ENCODE results near the gene RAB33B. TPM values are rescaled to one million over a fixed set of nuclear protein-coding genes. Genes with fewer than 3 reads are reported as not detected.
A peak's percentile ranks its signal among the peaks of the same experiment; 100 is the strongest.

Gene RAB33B
- polyA plus RNA-seq, 1 donor (not counting 4 experiments of a cell fraction or from before 2014, with no cell fraction given) = 4.4 TPM

- Histone ChIP-seq H3K4me3 (ENCODE audit: control insufficient read depth in 2 of 3, extremely low read depth in 1 of 3, insufficient read depth in 2 of 3, low read depth in 1 of 3, low read length in 3 of 3) (no peak overlapping the region), H3K4me1 (ENCODE audit: control insufficient read depth, extremely low read depth, insufficient read depth, low read length) (no peaks in the 10 kb centered on the region), H4K20me1 (ENCODE audit: control insufficient read depth, extremely low read depth, insufficient read depth, low read length) (no peaks in the 10 kb centered on the region), H3K79me2 (ENCODE audit: control insufficient read depth, insufficient read depth, low read length) (no peaks in the 10 kb centered on the region), H3K9me1 (ENCODE audit: control insufficient read depth, extremely low read depth, insufficient read depth, low read length) (no peaks in the 10 kb centered on the region), H3K36me3 (ENCODE audit: control insufficient read depth in 2 of 2, extremely low read depth in 1 of 2, insufficient read depth in 2 of 2, low read length in 2 of 2) (peaks cover 19 to 23% of the 10 kb centered on the region in 2 experiments), H3K4me2 (ENCODE audit: control insufficient read depth, extremely low read depth, insufficient read depth, low read depth, low read length) (no peak overlapping the region), H3K27ac (ENCODE audit: control insufficient read depth, insufficient read depth, low read length) (no peak overlapping the region), H3K27me3 (ENCODE audit: control insufficient read depth, extremely low read depth, insufficient read depth, low read length) (no peaks in the 10 kb centered on the region), H3K9ac (ENCODE audit: control insufficient read depth, extremely low read depth, insufficient read depth, low read length) (no peak overlapping the region), H3K9me3 (ENCODE audit: control insufficient read depth, low read depth, low read length) (no peaks in the 10 kb centered on the region), H2AFZ (ENCODE audit: control insufficient read depth, low read length) (no peak overlapping the region)
- dilution Hi-C loops (cut with MboI; ENCODE audit: extremely low pct_ligation_motif_present, low sequenced_read_pairs) = no loop called here
- TF ChIP-seq CTCF (optimal IDR thresholded peaks at IDR 0.05 in 1 of 3, IDR thresholded peaks at IDR 0.05 in 1 of 3, conservative IDR thresholded peaks at IDR 0.05 in 1 of 3; ENCODE audit: extremely low read depth in 1 of 3, insufficient read depth in 2 of 3, low read length in 3 of 3) (no peak), EZH2 (IDR thresholded peaks at IDR 0.05; ENCODE audit: low read length) (no peak)
- no peak for DNase-seq (ENCODE audit: low read depth, low spot score)
- FAIRE-seq = no peak
These were observed 57.4 kb downstream of the RAB33B start for GRCh38 chr4:139511320-139511719.

- Histone ChIP-seq H2AFZ (ENCODE audit: control insufficient read depth, low read length) (no peak overlapping the region), H3K4me3 (ENCODE audit: control insufficient read depth in 2 of 3, extremely low read depth in 1 of 3, insufficient read depth in 2 of 3, low read depth in 1 of 3, low read length in 3 of 3) (no peak overlapping the region), H4K20me1 (ENCODE audit: control insufficient read depth, extremely low read depth, insufficient read depth, low read length) (no peaks in the 10 kb centered on the region), H3K4me2 (ENCODE audit: control insufficient read depth, extremely low read depth, insufficient read depth, low read depth, low read length) (no peak overlapping the region), H3K27ac (ENCODE audit: control insufficient read depth, insufficient read depth, low read length) (no peak overlapping the region), H3K9me3 (ENCODE audit: control insufficient read depth, low read depth, low read length) (no peaks in the 10 kb centered on the region), H3K36me3 (ENCODE audit: control insufficient read depth in 2 of 2, extremely low read depth in 1 of 2, insufficient read depth in 2 of 2, low read length in 2 of 2) (peaks cover 24 to 28% of the 10 kb centered on the region in 2 experiments), H3K9me1 (ENCODE audit: control insufficient read depth, extremely low read depth, insufficient read depth, low read length) (no peaks in the 10 kb centered on the region), H3K4me1 (ENCODE audit: control insufficient read depth, extremely low read depth, insufficient read depth, low read length) (no peaks in the 10 kb centered on the region), H3K79me2 (ENCODE audit: control insufficient read depth, insufficient read depth, low read length) (no peaks in the 10 kb centered on the region), H3K27me3 (ENCODE audit: control insufficient read depth, extremely low read depth, insufficient read depth, low read length) (no peaks in the 10 kb centered on the region), H3K9ac (ENCODE audit: control insufficient read depth, extremely low read depth, insufficient read depth, low read length) (no peak overlapping the region)
- DNase-seq (ENCODE audit: low read depth, low spot score) = no peak
- FAIRE-seq = peak; percentile 9
- TF ChIP-seq CTCF (optimal IDR thresholded peaks at IDR 0.05 in 1 of 3, IDR thresholded peaks at IDR 0.05 in 1 of 3, conservative IDR thresholded peaks at IDR 0.05 in 1 of 3; ENCODE audit: extremely low read depth in 1 of 3, insufficient read depth in 2 of 3, low read length in 3 of 3) = no peak
- no peak for TF ChIP-seq EZH2 (IDR thresholded peaks at IDR 0.05; ENCODE audit: low read length)
- dilution Hi-C loops (cut with MboI; ENCODE audit: extremely low pct_ligation_motif_present, low sequenced_read_pairs) = no loop called here
These were observed 60.6 kb downstream of the RAB33B start for GRCh38 chr4:139514382-139515059.

Data from keratinocyte (primary cell).